Measurements from ENCODE around the gene UBC.

The UBC gene

GRCh38 chr12:124914392-124915238 is at the start of gene UBC:
TSS of gene UBC (minus strand) at chr12:124914650. CDS start at chr12:124913771, 879 bp downstream.
- DNase-seq (ENCODE audit: low read depth, low spot score): peak; percentile 97

DNA sequence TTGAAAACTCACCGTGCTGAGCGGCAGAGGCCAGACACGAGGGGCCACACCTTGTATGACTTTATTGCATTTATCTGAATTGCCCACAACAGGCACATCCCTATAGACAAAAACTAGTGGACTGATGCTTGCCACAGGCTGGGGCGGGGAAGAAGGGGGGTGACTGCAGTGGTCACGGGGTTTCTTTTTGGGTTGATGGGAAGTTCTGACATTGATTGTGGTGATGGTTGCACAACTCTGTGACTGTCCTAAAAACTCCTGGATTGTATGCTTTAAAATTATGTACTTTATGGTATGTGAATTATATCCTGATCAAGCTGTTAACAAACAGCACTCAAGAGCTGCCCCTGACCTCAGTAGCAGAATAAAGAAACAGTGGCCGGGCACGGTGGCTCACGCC is 48.8 kb upstream of the UBC start:
- DNase-seq (ENCODE audit: low read depth, low spot score): no peak

DNA sequence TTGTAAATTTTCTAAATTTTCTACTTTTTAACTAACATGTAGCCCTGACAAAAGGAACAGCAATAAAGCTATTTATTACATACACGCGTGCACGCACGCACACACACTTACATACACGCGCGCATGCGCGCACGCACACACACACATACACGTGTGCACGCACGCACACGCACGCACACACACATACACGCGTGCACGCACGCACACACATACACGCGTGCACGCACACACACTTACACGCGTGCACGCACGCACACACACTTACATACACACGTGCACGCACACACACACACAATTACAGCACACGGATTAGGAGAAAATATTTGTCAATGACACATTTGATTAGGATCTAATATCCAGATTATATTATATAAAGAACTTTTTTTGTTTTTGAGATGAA is 46.6 kb upstream of the UBC start:
- DNase-seq (ENCODE audit: low read depth, low spot score): no peak

- no peak for DNase-seq (ENCODE audit: low read depth, low spot score)
Measured at GRCh38 chr12:124956571-124956970, 42.1 kb upstream of the UBC start.

GRCh38 chr12:124954771-124955170 is 40.3 kb upstream of the UBC start:
- DNase-seq (ENCODE audit: low read depth, low spot score): no peak

GRCh38 chr12:124953689-124954405 is 39.4 kb upstream of the UBC start:
- no peak for DNase-seq (ENCODE audit: low read depth, low spot score)

GRCh38 chr12:124952801-124953200 is 38.4 kb upstream of the UBC start:
- no peak for DNase-seq (ENCODE audit: low read depth, low spot score)

- no peak for DNase-seq (ENCODE audit: low read depth, low spot score)
Measured at GRCh38 chr12:124952295-124952694, 37.8 kb upstream of the UBC start.

- no peak for DNase-seq (ENCODE audit: low read depth, low spot score)
Measured at GRCh38 chr12:124949779-124950728, 35.6 kb upstream of the UBC start.

GRCh38 chr12:124949066-124949465 is 34.6 kb upstream of the UBC start:
- no peak for DNase-seq (ENCODE audit: low read depth, low spot score)

GRCh38 chr12:124947561-124948398 is 33.3 kb upstream of the UBC start:
- DNase-seq (ENCODE audit: low read depth, low spot score): no peak

DNA sequence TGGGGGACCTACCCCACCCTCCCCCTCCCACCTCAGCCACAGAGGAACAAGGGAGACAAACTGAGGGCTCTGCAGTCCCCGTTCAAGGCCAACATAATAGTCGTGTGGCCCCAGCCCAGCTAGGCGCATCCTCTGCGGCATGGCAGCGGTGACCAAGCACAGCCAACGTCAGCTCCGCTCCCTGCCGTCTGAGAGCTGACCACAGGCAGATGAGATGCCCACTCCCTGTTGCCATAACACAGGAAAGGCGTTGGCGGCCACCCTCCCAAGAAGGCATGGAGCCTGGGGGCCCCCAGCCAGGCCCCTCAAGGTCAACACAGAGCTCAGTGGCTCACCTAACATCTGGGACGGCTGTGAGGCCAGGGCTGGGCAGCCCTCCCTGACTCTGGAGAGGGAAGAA is 32.6 kb upstream of the UBC start:
- DNase-seq (ENCODE audit: low read depth, low spot score): no peak

DNA sequence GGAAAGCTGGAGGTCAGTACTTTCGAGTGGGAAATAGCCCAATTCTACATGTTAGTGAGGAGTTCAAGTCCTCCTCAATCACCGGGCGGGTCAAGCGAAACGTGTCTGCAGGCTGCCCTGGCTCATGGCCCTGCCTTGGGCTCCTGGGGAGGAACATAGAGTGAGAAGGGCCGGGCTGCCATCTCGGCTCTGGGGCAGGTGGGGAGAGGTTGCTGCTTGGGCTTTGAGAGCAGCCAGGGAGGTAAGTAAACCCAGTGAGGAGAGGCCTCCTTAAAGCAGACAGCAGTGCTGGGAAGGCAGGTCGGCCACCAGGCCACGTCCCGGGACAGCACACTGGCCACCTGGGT is 32.0 kb upstream of the UBC start:
- DNase-seq (ENCODE audit: low read depth, low spot score): no peak

- DNase-seq (ENCODE audit: low read depth, low spot score): no peak
Measured at GRCh38 chr12:124941170-124941527, 26.7 kb upstream of the UBC start.

DNA sequence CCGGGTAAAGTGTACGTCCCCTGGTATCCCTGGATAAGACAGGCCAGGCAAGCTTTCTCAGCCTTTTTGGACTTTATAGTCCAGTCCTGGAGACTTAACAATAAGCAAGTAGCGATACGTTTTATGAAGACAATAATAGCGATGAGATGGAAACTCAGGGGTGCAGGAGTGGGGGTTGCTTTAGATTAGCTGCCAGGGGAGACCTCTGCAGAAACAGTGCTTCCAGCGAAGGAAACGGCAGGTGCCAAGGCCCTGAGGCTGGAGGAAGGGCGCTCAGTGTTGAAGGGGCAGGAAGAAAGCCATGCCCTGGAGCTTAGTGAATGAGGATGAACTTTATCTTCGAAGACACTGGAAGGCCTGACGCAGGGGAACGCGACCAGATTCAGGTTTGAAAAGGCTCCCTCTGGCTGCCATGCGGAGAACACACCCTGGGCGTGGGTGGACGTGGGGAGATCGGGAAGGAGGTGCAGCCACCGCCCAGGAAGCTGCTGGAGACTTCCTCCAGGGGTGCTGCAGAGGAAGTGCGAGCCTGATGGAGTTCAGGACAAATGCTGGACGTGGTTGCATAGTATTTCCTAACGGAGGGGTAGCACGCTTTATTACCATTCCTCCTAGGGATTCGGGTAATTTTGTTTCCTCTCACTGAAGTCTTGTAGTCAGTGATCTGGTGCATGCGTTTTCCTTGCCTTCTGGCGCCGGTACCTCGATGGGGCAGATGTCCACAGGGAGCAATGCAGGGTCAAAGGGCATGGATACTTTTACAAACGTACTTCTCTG is 26.1 kb upstream of the UBC start:
- DNase-seq (ENCODE audit: low read depth, low spot score): peak; percentile 85

- no peak for DNase-seq (ENCODE audit: low read depth, low spot score)
Measured at GRCh38 chr12:124940143-124940392, 25.6 kb upstream of the UBC start.

DNA sequence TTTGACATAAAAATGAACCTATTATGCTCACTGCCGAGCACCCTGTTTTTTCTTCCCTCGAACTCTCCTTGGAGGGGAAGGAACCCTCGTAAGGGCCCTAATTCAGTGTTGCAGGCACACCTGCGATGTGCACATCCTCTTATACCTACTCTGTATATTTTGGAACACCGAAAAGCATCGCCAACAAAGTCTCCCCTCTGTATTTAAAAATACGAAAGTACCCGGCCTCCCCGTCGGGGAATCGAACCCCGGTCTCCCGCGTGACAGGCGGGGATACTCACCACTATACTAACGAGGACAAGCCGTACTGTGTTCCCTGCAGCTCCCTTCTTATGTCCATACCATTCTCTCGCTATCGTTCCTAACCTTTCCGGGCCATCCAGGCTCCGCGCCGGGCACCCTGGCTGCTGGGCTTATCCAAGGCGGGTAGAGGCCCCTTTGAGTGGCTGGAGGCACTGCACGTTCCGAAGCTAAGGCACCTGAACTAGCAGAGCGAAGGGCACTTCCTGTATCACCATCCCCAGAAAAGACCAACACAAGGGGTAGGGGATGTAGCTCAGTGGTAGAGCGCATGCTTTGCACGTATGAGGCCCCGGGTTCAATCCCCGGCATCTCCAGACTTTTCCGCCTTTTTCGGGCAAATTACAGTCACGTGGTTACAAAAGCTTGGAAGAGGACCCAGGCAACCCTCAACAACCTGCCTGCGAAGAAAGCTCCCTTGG is 25.1 kb upstream of the UBC start:
- peak; percentile 96 for DNase-seq (ENCODE audit: low read depth, low spot score)

GRCh38 chr12:124939079-124939420 is 24.6 kb upstream of the UBC start:
- DNase-seq (ENCODE audit: low read depth, low spot score): peak; percentile 88

DNA sequence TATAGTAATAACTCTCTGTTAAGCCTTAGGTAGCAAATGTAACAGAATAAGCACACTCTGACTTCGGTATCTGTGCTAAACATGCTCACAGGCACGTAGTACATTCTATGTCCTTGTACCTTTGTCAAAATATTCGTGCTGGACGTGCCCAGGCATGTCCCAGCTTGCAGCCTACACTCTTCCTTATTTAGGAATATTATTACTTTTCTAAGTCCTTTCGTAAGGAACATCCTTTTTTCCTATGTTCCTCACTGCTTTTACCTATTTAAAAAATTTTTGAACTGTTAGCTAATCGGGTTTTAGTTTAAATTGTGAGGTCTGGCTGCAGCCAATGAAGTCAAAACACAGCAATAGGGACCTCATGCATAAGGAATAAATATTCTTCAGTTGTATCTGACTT is 24.1 kb upstream of the UBC start:
- peak; percentile 64 for DNase-seq (ENCODE audit: low read depth, low spot score)

- no peak for DNase-seq (ENCODE audit: low read depth, low spot score)
Measured at GRCh38 chr12:124938108-124938507, 23.7 kb upstream of the UBC start.
